NCI-H446 treated with DMSO at 0.1 percent for 48 hours (cell line): ENCODE measurements around the gene CFAP77.
"Not testable (repeated sequence)": the region's sequence is repeated elsewhere in the genome, so short reads cannot be mapped to it uniquely, and the experiment has no call there.

Source experiments
- DNase-seq: peaks from one replicate; lab custom pipeline; 2025; lab: John Stamatoyannopoulos, UW

CFAP77 gene

GRCh38 chr9:132547976-132548730 lies 138.1 kb downstream of the CFAP77 start:
- no peak for DNase-seq

DNA sequence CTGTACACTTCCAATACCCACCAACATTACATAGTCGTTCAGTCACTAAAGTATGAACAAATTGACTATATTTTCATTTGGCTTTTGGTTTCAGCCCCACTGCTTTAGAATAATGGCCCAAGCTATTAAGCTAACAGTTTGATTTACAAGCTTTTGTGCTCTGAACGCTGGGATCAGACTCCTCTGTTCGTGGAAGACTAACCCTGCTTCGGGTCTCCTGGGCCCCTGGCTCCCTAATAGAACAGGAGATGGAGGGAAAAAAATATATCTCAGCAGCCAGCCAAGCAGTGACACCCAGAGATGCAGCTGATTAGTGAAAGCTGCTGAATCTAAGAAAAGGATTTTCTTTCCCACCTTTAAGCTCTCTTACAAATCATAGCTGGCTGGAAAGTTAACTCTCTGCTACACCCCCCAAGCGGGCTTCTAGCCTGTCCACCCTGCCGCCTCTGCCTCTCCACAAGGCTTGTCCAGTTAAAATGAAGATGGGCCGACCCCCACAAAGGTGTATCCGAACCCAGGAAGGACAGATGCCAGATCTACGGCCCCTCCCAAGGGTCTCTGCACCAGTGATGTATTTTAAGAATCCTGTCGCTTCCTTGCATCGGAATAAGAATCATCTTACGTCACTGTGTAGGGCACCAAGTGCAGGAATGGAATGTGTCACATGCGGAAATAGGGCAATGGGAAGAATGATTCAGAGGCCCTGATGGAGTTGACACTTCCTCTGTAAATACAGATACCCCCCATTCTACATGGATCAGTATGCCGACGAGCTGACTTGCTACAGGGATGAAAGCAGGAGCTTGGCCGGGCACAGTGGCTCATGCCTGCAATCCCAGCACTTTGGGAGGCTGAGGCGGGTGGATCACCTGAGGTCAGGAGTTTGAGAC lies 139.0 kb downstream of the CFAP77 start:
- DNase-seq: no peak

DNA sequence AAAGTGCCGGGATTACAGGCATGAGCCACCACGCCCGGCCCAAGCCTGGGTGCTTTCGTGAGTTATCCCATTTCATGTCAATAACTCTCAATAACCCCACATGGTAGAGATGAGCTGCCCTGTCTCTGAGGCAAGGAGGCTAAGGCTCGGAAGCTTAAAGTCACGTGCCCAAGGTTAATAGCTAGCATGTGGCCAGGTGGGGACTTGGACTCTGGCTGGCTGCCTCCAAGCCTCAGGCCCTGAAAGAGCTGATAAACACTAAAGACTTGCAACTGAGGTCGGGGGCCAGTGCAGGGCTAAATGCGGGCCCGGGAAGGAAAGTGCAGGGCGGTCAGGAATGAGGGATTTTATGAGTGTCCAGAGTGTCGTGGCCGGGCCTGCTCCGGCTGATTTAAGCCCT lies 141.5 kb downstream of the CFAP77 start:
- DNase-seq: no peak

- no peak for DNase-seq
Measured at GRCh38 chr9:132552041-132552440, 142.0 kb downstream of the CFAP77 start.

DNA sequence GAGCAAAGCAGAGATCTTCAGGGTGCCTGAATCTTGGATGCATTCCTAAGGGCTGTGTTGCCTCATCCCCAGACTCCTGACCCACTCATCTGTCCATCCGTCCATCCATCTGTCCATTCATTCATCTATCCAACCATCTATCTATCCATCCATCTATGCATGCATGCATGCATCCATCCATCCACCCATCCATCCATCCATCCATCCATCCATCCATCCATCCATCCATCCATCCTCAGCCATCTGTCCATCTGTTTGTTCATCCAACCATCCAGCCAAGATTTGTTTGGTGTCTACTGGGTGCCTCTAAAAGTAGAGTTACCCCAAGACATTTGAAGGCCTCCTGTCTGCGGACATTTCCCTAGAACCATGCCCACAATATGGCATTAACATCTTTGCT lies 144.7 kb downstream of the CFAP77 start:
- no peak for DNase-seq

DNA sequence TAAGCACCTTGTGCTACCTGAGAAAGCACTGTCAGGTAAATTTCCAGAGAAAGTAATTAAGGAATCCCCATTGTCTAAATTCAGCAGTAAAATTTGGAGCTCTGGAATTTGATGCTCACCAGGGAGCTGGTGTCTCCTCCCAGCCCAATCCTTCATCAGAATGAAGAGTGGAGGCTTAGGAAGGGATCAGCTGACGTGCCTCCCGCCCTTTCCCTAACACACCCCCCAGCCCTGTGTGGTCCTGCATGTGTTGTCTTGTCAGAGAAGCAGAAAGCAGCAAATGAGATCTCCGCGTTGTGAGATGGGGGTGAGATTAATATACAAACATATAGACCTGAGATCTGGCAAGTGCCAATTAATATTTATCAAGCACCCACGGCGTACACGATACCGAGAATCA lies 145.5 kb downstream of the CFAP77 start:
- no peak for DNase-seq

GRCh38 chr9:132556235-132556634 lies 146.2 kb downstream of the CFAP77 start:
- DNase-seq: no peak

DNA sequence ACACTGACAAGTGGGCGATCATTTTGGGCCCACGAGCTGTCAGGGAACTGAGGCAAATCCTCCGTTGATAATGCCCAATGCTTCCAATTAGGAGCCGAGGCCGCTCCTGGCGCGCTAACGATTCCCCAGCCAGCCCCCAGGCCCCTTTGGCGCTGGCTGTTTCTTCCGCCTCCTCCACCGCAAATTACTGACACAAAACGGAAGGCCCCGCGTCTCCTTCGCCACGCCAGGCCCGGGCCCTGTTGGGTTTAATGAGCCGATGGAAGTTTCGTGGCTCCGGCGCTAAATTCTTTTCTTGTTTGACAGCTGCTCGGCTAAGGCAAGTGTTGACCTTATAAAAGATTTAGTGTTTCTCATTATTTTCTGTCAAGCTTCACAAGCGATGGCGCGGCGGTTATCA lies 146.7 kb downstream of the CFAP77 start:
- no peak for DNase-seq

- no peak for DNase-seq
Measured at GRCh38 chr9:132557159-132557558, 147.1 kb downstream of the CFAP77 start.

DNA sequence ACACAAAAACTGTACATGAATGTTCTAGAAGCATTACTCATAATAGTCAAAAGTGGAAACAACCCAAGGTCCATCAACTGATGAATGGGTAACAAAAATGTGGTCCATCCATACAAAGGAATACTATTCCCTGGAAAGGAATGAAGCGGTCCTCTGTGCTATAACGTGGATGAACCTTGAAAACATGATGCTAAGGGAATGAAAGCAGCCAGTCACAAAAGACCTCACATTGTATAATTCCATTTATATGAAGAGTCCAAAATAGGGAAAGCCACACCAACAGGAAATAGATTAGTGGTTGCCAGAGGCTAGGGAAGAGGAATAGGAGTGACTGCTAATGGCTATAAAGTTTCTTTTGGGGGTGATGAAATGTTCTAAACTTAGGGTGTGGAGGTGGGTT lies 149.7 kb downstream of the CFAP77 start:
- DNase-seq: no peak

DNA sequence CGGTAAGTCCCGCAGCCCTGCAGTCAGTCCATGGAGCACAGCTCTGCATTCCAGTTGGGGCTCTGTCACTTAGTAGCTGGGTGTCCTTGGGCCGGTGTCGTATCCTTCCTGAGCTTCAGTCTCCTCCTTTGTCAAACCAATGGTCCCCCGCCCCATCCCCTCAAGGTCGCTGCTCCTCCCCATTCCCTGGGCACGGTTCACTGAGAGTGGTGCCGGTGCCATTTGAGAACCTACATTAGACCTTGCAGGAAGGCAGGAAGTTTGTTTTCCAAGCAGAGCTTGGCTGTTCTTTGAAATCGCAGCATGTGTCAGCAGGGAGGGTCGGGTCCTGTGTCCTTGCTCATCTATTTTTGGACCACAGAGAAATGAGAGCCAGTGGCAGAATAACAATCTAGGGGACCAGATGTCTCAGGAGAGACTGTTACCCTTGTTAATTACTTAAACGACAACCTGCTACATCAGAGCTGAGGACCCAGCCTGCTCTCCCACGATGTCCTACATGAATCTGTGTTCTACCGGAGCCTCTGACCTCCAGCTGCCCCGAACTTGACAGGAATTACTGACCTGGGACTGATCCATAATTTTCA lies 150.7 kb downstream of the CFAP77 start:
- DNase-seq: no peak

DNA sequence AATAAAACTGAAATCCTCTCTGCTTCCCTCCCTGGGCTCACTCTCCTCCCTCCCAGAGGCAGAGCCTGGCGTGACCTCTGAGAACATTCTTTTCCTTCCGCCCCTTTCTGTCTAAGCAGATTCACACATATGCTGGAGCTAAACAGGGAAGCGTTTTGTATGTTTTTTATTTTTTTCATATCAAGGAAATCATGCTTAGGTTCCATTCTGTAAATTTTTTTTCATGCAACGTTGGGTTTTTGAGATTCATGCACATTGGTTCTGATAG lies 152.2 kb downstream of the CFAP77 start:
- DNase-seq: no peak

- no peak for DNase-seq
Measured at GRCh38 chr9:132564526-132564925, 154.5 kb downstream of the CFAP77 start.

DNA sequence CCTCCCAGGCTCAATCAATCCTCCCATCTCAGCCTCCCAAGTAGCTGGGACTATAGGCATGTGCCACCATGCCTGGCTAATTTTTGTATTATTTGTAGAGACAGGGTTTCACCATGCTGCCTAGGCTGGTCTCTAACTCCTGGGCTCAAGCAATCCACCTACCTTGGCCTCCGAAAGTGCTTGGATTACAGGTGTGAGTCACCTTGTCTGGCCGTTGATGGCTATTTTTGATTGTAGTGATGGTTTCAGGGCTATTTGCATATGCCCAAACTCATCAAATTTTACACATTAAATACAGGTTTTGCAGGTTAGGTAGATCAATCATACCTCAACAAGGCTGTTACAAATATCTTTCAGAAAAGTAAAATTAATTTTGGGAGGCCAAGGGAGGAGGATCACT lies 158.8 kb downstream of the CFAP77 start:
- not testable (repeated sequence) for DNase-seq

- DNase-seq: no peak
Measured at GRCh38 chr9:132571806-132572600, 162.0 kb downstream of the CFAP77 start.

DNA sequence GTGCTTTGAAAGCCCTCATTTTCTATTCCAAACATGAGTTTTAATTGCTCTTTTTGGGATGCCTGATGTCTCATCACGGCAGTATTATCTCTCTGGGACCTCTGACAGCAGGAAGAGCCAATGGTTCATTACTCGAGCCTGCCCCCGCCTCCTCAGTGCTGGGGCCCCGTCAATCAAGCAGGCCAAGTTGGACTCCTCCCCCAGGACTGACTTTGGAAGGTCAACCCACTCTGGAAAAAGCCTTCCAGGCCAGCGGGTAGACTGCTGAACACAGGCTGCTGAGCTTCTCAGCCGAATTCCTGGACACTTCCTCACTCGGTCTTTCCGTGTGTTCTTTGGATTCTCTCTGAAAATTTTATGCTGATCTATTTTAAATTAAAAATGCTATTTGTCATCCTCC lies 162.9 kb downstream of the CFAP77 start:
- DNase-seq: no peak

DNA sequence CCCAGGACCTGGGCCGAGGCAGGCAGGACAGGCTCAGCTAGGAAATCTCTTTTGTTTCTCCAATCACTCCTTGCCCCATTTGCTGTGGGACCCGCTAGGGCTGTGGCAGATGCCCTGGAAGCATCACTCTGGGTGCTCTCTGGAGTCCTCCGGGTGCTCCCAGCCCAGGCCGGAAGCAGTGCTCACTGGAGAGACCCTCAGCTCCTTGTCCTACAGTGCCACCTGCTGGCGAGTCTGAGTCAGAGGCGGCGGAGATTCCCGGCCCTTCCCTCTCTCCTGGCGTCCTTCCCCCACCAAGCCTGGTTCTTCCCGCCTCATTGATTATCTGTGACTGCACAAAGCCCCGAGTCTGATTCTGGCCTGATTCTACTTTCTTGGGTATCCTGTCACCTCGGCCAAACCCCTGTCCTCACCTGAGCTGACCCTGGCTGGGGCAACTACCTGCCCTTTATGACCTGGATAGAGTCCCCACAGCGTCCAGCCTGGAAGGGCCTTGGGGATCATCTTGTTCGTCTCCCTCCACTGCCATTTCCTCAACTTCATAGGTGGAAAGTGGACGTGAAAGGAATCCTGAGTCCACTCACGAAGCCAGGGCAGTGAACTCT lies 165.1 kb downstream of the CFAP77 start:
- DNase-seq: peak; percentile 34

- DNase-seq: no peak
Measured at GRCh38 chr9:132575811-132576210, 165.8 kb downstream of the CFAP77 start.

GRCh38 chr9:132577119-132577518 lies 167.1 kb downstream of the CFAP77 start:
- DNase-seq: no peak

DNA sequence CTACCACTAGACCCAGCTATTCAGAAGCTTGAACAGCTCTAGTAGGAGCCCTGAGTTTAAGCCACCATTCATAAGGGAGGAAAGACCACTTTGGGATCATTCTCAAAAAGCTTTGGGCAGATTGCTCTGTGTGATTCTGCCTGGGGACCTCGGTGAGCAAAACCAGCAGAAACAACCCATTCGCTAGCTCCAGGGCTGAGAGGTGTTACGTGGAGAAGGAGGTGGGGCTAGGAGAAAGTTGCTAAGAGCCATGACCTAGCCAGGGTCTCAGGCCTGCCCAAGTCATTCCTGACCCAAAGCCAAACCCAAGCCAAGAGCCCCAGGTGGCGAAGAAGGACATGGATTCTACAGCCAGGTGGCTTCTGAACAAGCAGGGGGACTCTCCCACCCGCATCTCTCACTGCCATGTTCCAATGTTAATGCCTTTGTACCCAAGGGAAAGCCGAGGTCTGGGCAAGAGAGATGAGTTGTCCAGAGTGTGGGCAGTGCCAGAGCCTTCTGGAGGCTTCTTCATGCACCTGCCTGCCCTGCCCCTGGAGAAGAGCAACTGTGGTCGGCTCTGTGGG lies 168.4 kb downstream of the CFAP77 start:
- no peak for DNase-seq

GRCh38 chr9:132579427-132579798 lies 169.4 kb downstream of the CFAP77 start:
- DNase-seq: no peak
